ENCODE measurements around the gene SMYD1.

SMYD1 gene

DNA sequence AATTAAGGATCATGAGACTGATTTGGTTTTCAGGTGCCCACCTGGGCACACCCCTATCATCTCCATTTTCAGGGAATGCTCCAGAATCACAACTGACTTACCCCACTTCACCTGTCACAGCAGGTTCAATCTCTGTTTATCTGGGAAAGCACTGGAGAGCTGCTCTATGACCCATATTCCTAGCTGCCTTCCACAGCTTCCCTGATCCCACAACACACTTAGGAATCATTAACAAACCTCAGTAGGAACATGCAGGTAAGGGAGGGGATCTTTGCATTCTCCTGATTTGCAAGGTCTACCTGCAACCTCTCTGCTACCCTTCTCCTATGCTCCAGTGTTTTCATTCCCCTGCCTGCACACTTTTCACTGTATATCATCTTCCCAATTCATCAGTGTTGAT lies 79.0 kb downstream of the SMYD1 start:
- TF ChIP-seq EGR1 (IDR thresholded peaks at IDR 0.05): no peak
- TF ChIP-seq ZBTB7A (IDR thresholded peaks at IDR 0.05; ENCODE audit: low read depth): no peak
- no peak for TF ChIP-seq EP300 (IDR thresholded peaks at IDR 0.05; ENCODE audit: borderline replicate concordance)
- no peak for TF ChIP-seq MAX (IDR thresholded peaks at IDR 0.05)
- TF ChIP-seq, protein P1, sequence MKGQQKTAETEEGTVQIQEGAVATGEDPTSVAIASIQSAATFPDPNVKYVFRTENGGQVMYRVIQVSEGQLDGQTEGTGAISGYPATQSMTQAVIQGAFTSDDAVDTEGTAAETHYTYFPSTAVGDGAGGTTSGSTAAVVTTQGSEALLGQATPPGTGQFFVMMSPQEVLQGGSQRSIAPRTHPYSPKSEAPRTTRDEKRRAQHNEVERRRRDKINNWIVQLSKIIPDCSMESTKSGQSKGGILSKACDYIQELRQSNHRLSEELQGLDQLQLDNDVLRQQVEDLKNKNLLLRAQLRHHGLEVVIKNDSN (IDR thresholded peaks at IDR 0.05): no peak
- no peak for TF ChIP-seq RAD21 (IDR thresholded peaks at IDR 0.05; ENCODE audit: low read depth)
- no peak for TF ChIP-seq TEAD4 (IDR thresholded peaks at IDR 0.05)
- no peak for TF ChIP-seq NFIC (IDR thresholded peaks at IDR 0.05)
- no peak for TF ChIP-seq TCF12 (IDR thresholded peaks at IDR 0.05; ENCODE audit: low read depth)
- no peak for TF ChIP-seq FOXM1 (IDR thresholded peaks at IDR 0.05; ENCODE audit: borderline replicate concordance, low read depth)
- no peak for TF ChIP-seq CEBPB (IDR thresholded peaks at IDR 0.05)
- no peak for TF ChIP-seq YY1 (IDR thresholded peaks at IDR 0.05; ENCODE audit: low read depth)
- TF ChIP-seq CREB1 (IDR thresholded peaks at IDR 0.05; ENCODE audit: low read depth): no peak
- no peak for TF ChIP-seq REST (IDR thresholded peaks at IDR 0.05; ENCODE audit: low read depth)
- no peak for TF ChIP-seq TAF1 (IDR thresholded peaks at IDR 0.05; ENCODE audit: low read depth)

- TF ChIP-seq NFIC (IDR thresholded peaks at IDR 0.05) (no peak), RAD21 (IDR thresholded peaks at IDR 0.05; ENCODE audit: low read depth) (no peak), EP300 (IDR thresholded peaks at IDR 0.05; ENCODE audit: borderline replicate concordance) (no peak), TAF1 (IDR thresholded peaks at IDR 0.05; ENCODE audit: low read depth) (no peak), MAX (IDR thresholded peaks at IDR 0.05) (no peak), CEBPB (IDR thresholded peaks at IDR 0.05) (no peak), REST (IDR thresholded peaks at IDR 0.05; ENCODE audit: low read depth) (no peak), CREB1 (IDR thresholded peaks at IDR 0.05; ENCODE audit: low read depth) (no peak), TCF12 (IDR thresholded peaks at IDR 0.05; ENCODE audit: low read depth) (no peak), FOXM1 (IDR thresholded peaks at IDR 0.05; ENCODE audit: borderline replicate concordance, low read depth) (no peak), TEAD4 (IDR thresholded peaks at IDR 0.05) (no peak), EGR1 (IDR thresholded peaks at IDR 0.05) (no peak), ZBTB7A (IDR thresholded peaks at IDR 0.05; ENCODE audit: low read depth) (no peak)
- TF ChIP-seq, protein P1 (IDR thresholded peaks at IDR 0.05): no peak
Observed at GRCh38 chr2:88147145-88147544, 79.5 kb downstream of the SMYD1 start.

DNA sequence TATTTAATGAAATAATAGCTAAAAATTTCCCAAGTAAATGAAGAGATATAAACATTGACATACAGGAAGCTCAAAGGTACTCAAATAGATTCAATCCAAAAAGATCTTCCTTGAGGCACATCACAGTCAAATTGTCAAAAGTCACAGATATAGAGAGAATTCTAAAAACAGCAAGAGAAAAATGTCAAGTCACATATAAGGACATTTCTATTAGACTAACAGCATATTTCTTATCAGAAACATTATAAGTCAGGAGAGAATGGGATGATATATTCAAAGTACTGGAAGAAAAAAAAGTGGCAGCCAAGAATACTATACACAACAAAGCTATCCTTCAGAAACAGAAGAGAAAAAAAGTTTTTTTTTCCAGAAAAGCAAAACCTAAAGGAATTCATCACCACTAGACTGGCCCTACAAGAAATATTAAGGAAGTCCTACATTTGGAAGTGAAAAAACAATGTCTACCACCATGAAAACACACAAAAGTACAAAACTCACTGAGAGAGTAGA lies 81.4 kb downstream of the SMYD1 start:
- no peak for TF ChIP-seq TEAD4 (IDR thresholded peaks at IDR 0.05)
- no peak for TF ChIP-seq YY1 (IDR thresholded peaks at IDR 0.05; ENCODE audit: low read depth)
- no peak for TF ChIP-seq MAX (IDR thresholded peaks at IDR 0.05)
- TF ChIP-seq EP300 (IDR thresholded peaks at IDR 0.05; ENCODE audit: borderline replicate concordance): no peak
- TF ChIP-seq CEBPB (IDR thresholded peaks at IDR 0.05): no peak
- TF ChIP-seq EGR1 (IDR thresholded peaks at IDR 0.05): no peak
- TF ChIP-seq REST (IDR thresholded peaks at IDR 0.05; ENCODE audit: low read depth): no peak
- TF ChIP-seq TCF12 (IDR thresholded peaks at IDR 0.05; ENCODE audit: low read depth): no peak
- no peak for TF ChIP-seq RAD21 (IDR thresholded peaks at IDR 0.05; ENCODE audit: low read depth)
- TF ChIP-seq TAF1 (IDR thresholded peaks at IDR 0.05; ENCODE audit: low read depth): no peak
- no peak for TF ChIP-seq NFIC (IDR thresholded peaks at IDR 0.05)
- TF ChIP-seq ZBTB7A (IDR thresholded peaks at IDR 0.05; ENCODE audit: low read depth): no peak
- TF ChIP-seq, protein P1 (IDR thresholded peaks at IDR 0.05): no peak
- no peak for TF ChIP-seq FOXM1 (IDR thresholded peaks at IDR 0.05; ENCODE audit: borderline replicate concordance, low read depth)
- no peak for TF ChIP-seq CREB1 (IDR thresholded peaks at IDR 0.05; ENCODE audit: low read depth)
